ENCODE measurements around the gene GDF9.
A peak's percentile ranks its signal among the peaks of the same experiment; 100 is the strongest.

Gene GDF9

GRCh38 chr5:132816083-132816482 is 50.2 kb downstream of the GDF9 start:
- DNase-seq: no peak

GRCh38 chr5:132815454-132815853 is 50.8 kb downstream of the GDF9 start:
- DNase-seq: no peak

- no peak for DNase-seq
Observed at GRCh38 chr5:132814503-132815294, 51.6 kb downstream of the GDF9 start.

GRCh38 chr5:132813599-132814502 is 52.4 kb downstream of the GDF9 start:
- no peak for DNase-seq

GRCh38 chr5:132812781-132813598 is 53.3 kb downstream of the GDF9 start, which contains the start of gene SOWAHA:
Gene SOWAHA (plus strand): TSS chr5:132813302. CDS start chr5:132813622, 320 bp downstream.
- no peak for DNase-seq

GRCh38 chr5:132812123-132812765 is 54.0 kb downstream of the GDF9 start:
- peak; percentile 8 for DNase-seq

All from NCI-H2107 (cell line).